NCI-H510A treated with DMSO at 0.1 percent for 48 hours (cell line): ENCODE measurements around the gene SPC25.
"Not testable (repeated sequence)": the region's sequence is repeated elsewhere in the genome, so short reads cannot be mapped to it uniquely, and the experiment has no call there.

Experiments used
- DNase-seq: peaks from one replicate; lab custom pipeline; 2025; lab: John Stamatoyannopoulos, UW

Gene SPC25

GRCh38 chr2:168890006-168890782 lies at the start of gene SPC25:
Gene SPC25 (minus strand): TSS chr2:168890430. CDS start chr2:168889519, 911 bp downstream.
- peak; percentile 80 for DNase-seq

- no peak for DNase-seq
Observed at GRCh38 chr2:168939918-168940317, 49.7 kb upstream of the SPC25 start.

GRCh38 chr2:168939061-168939460 lies 48.8 kb upstream of the SPC25 start:
- DNase-seq = no peak

GRCh38 chr2:168935810-168936581 lies 45.8 kb upstream of the SPC25 start:
- DNase-seq = no peak

GRCh38 chr2:168934826-168935225 lies 44.6 kb upstream of the SPC25 start:
- DNase-seq = no peak

GRCh38 chr2:168932174-168932573 lies 41.9 kb upstream of the SPC25 start:
- not testable (repeated sequence) for DNase-seq

- no peak for DNase-seq
Observed at GRCh38 chr2:168930242-168930641, 40.0 kb upstream of the SPC25 start.

- DNase-seq = no peak
Observed at GRCh38 chr2:168929031-168929430, 38.8 kb upstream of the SPC25 start.

GRCh38 chr2:168928113-168928831 lies 38.0 kb upstream of the SPC25 start:
- DNase-seq = no peak

GRCh38 chr2:168926621-168927386 lies 36.6 kb upstream of the SPC25 start:
- no peak for DNase-seq

- peak; percentile 30 for DNase-seq
Observed at GRCh38 chr2:168920504-168921157, 30.4 kb upstream of the SPC25 start.

- DNase-seq = no peak
Observed at GRCh38 chr2:168916331-168916675, 26.1 kb upstream of the SPC25 start.

GRCh38 chr2:168915441-168916330 lies 25.5 kb upstream of the SPC25 start:
- DNase-seq = no peak

- no peak for DNase-seq
Observed at GRCh38 chr2:168913495-168913894, 23.3 kb upstream of the SPC25 start.

GRCh38 chr2:168912901-168913369 lies 22.7 kb upstream of the SPC25 start:
- DNase-seq = peak; percentile 58

GRCh38 chr2:168912466-168912865 lies 22.2 kb upstream of the SPC25 start:
- DNase-seq = no peak

GRCh38 chr2:168910330-168910729 lies 20.1 kb upstream of the SPC25 start:
- DNase-seq = no peak

- DNase-seq = no peak
Observed at GRCh38 chr2:168907940-168908662, 17.9 kb upstream of the SPC25 start.

GRCh38 chr2:168904358-168904757 lies 14.1 kb upstream of the SPC25 start:
- DNase-seq = no peak

GRCh38 chr2:168903888-168904287 lies 13.7 kb upstream of the SPC25 start:
- DNase-seq = no peak
